Measurements from ENCODE around the gene NCKIPSD.

The NCKIPSD gene

DNA sequence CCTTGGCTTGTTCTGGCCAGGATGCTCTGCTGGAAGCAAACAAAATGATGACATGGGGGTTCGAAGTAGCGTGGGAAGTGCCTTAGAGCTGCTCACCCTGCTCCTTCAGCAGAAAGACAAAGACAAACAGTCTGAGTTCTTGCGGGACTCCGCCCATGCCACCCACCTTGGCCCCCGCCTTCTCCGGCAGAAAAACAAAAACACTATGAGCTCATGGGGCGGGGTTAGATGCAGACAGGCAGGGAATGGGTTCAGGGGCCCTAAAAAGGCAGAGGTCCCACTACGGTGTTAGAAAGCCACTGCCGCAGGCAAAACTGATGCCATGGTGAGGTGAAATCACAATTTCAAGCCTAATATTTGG lies 9.7 kb upstream of the NCKIPSD start:
- no peak for DNase-seq (ENCODE audit: low read depth)
- H3K4me3 ChIP-seq (ENCODE audit: low read depth, low read length): no peak overlapping the region
- TF ChIP-seq, protein P1, sequence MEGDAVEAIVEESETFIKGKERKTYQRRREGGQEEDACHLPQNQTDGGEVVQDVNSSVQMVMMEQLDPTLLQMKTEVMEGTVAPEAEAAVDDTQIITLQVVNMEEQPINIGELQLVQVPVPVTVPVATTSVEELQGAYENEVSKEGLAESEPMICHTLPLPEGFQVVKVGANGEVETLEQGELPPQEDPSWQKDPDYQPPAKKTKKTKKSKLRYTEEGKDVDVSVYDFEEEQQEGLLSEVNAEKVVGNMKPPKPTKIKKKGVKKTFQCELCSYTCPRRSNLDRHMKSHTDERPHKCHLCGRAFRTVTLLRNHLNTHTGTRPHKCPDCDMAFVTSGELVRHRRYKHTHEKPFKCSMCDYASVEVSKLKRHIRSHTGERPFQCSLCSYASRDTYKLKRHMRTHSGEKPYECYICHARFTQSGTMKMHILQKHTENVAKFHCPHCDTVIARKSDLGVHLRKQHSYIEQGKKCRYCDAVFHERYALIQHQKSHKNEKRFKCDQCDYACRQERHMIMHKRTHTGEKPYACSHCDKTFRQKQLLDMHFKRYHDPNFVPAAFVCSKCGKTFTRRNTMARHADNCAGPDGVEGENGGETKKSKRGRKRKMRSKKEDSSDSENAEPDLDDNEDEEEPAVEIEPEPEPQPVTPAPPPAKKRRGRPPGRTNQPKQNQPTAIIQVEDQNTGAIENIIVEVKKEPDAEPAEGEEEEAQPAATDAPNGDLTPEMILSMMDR (IDR thresholded peaks at IDR 0.05; ENCODE audit: control insufficient read depth, extremely low read depth, insufficient read depth): no peak

DNA sequence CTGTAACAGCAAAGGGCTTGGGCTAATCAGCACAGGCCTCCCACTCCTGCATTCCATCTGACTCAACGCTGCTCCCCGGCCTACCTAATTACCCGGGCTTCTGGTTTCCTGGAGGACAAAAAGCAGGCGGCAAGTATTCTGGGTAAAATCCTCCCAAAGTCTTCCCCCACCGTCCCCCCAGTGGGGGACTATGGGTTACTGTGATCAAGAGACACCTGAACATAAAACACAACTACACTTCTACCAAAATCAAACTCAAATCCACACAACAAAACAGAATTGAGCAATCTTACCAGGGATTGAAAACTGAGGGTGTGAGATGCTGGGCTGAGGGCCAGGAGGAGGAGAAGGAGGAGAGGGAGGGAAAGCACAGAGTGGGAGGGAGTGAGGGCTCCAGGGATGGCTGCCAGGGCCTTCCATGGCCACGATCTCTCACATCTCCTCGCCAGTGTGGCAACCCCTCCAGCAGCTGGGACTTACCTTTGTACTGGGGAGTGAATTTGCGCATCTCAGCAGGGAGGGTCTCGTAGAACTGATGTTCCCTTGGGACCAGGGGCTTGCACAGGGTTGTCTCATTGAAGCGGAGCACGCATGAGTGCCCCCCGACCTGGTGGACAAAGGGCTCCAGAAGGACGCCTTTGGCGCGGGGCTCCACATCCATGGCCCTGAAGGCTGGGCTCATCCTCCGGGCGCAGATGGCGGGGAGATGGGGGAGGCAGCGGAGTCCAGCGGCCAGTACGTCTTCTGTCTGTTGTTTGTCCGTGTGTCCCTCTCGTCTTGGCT lies 9.1 kb upstream of the NCKIPSD start:
- H3K4me3 ChIP-seq (ENCODE audit: low read depth, low read length): no peak overlapping the region
- TF ChIP-seq, protein P1 (IDR thresholded peaks at IDR 0.05; ENCODE audit: control insufficient read depth, extremely low read depth, insufficient read depth): no peak
- no peak for DNase-seq (ENCODE audit: low read depth)

DNA sequence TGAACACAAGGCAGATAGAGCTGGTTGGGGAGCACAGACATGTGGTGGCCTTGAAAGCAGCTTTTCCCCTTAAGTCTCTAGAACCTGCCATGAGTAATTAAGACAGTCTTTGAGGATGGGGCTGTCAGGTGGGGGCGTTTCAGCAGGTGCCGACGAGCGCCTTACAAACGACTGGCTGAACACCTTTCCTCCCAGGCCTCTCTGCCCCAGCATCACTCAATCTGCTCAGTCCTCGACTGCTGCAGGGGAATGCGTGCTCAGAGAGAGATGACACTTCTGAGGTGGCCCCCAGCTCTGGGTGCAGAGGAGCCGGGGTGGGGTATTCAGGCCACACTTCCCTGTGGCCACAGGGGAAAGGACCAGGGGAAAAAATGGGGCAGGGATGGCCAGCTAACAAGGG lies 8.1 kb upstream of the NCKIPSD start:
- DNase-seq (ENCODE audit: low read depth): no peak
- TF ChIP-seq, protein P1 (IDR thresholded peaks at IDR 0.05; ENCODE audit: control insufficient read depth, extremely low read depth, insufficient read depth): no peak
- no peak overlapping the region for H3K4me3 ChIP-seq (ENCODE audit: low read depth, low read length)

DNA sequence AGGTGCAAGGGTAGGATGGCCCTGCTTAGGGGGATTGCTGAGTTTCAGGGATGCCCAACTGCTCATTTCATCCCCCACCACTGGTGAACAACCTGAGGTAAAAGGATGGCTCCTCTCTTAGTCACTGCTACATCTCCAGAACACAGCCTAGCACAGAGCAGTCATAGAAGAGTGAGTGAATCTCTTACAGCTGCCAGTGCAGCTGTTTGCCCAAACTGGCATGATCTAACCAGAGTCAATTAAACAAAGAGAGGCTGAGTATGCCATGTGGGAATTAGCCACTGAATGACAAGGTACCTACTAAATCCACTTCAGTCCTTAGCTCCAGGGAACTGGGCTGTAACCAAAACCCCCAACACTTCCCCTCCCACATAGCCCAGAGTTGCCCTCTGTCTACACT lies 6.8 kb upstream of the NCKIPSD start:
- no peak overlapping the region for H3K4me3 ChIP-seq (ENCODE audit: low read depth, low read length)
- TF ChIP-seq, protein P1 (IDR thresholded peaks at IDR 0.05; ENCODE audit: control insufficient read depth, extremely low read depth, insufficient read depth): no peak
- no peak for DNase-seq (ENCODE audit: low read depth)

DNA sequence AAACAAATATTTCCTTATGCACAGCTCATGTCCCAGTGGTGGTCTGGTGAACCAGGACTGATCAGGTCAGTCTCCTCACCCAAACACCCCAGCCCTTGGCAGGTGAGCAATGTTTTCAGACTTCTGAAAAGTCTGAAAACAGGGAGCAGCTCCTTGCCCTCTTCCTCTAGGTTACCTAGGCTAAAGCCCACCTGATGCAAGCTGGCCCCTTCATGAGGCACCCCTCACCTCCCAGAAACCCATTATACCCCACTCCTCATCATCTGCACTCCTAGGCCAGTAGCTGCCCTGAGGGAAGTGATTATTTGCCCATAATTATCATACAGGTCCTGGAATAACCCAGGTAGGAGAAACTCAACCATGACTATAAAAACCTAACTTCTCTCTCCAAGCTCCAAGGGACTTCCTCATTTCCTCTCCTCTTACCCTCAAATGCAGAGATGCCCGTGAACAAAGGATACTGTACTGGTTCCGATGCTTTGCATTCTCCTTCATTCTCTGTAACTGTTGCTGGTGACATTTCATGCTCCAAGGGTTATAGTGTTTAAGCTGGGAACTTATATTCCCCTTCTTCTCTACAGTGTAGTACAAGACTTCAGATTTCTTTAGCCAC lies 5.2 kb upstream of the NCKIPSD start:
- H3K4me3 ChIP-seq (ENCODE audit: low read depth, low read length): no peak overlapping the region
- DNase-seq (ENCODE audit: low read depth): no peak
- TF ChIP-seq, protein P1 (IDR thresholded peaks at IDR 0.05; ENCODE audit: control insufficient read depth, extremely low read depth, insufficient read depth): no peak

DNA sequence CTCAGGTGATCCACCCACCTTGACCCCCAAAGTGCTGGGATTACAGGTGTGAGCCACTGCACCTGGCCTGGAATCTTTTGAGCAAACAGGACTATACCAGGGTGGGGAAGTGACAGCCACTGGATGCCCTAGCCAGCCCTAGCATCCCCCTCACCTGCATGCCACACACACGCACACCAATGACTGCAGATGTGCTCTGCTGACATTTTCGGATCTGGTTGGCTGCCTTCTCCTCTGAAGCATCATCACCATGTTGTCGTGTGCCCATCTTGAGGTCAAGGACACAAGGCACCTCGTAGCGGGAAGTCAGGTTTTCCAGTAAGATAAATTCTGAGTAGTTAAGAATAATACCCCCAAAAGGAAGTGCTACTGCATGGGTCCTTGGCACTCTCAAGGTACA lies 3.7 kb upstream of the NCKIPSD start:
- TF ChIP-seq, protein P1 (IDR thresholded peaks at IDR 0.05; ENCODE audit: control insufficient read depth, extremely low read depth, insufficient read depth): no peak
- no peak overlapping the region for H3K4me3 ChIP-seq (ENCODE audit: low read depth, low read length)
- no peak for DNase-seq (ENCODE audit: low read depth)

DNA sequence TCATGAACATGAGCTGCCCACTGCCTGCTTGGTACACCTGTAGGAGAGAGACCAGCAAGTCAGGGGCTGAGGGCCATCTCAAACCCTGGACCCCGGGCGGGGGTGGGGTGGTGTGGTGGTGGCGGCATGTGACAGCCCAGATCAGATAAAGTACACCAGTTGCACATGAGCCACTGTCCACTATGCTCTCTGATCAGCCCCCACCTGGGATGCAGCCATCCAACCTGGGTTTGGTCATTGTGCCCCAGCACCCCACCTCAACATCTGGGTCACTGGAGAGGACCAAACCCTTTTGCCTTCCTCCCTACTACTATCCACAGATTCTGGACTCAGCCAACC lies 3.0 kb upstream of the NCKIPSD start:
- no peak for DNase-seq (ENCODE audit: low read depth)
- no peak overlapping the region for H3K4me3 ChIP-seq (ENCODE audit: low read depth, low read length)
- TF ChIP-seq, protein P1 (IDR thresholded peaks at IDR 0.05; ENCODE audit: control insufficient read depth, extremely low read depth, insufficient read depth): no peak
